HG03432 (cell line): Measurements from ENCODE around the gene CADM2.
"Not testable (repeated sequence)": the region's sequence is repeated elsewhere in the genome, so short reads cannot be mapped to it uniquely, and the experiment has no call there.

Experiments
- ATAC-seq: cut with Tn5 transposase; IDR thresholded peaks from one replicate; pipeline ENCODE4 v1.9.1; 2021; ENCODE audit warnings: mild to moderate bottlenecking, moderate library complexity; ENCODE audit not compliant: unreplicated experiment

The CADM2 gene

GRCh38 chr3:84958495-84959469, at the start of gene CADM2:
TSS of gene CADM2 (plus strand) at chr3:84958989.
- peak; percentile 99 for ATAC-seq

- ATAC-seq = not testable (repeated sequence)
Measured at GRCh38 chr3:84918592-84918991, 40.2 kb upstream of the CADM2 start.

GRCh38 chr3:84922682-84923081, 36.1 kb upstream of the CADM2 start:
- ATAC-seq = no peak

- ATAC-seq = no peak
Measured at GRCh38 chr3:84925571-84925970, 33.2 kb upstream of the CADM2 start.

- ATAC-seq = no peak
Measured at GRCh38 chr3:84943379-84943778, 15.4 kb upstream of the CADM2 start.

- ATAC-seq = no peak
Measured at GRCh38 chr3:84946240-84946639, 12.5 kb upstream of the CADM2 start.

GRCh38 chr3:84959470-84960271, 882 bp downstream of the CADM2 start:
- no peak for ATAC-seq

GRCh38 chr3:84960581-84960980, 1.8 kb downstream of the CADM2 start:
- no peak for ATAC-seq

GRCh38 chr3:84961011-84961410, 2.2 kb downstream of the CADM2 start:
- no peak for ATAC-seq

- no peak for ATAC-seq
Measured at GRCh38 chr3:84961521-84962255, 2.9 kb downstream of the CADM2 start.

GRCh38 chr3:84962415-84962814, 3.6 kb downstream of the CADM2 start:
- no peak for ATAC-seq

GRCh38 chr3:84963137-84963536, 4.3 kb downstream of the CADM2 start:
- no peak for ATAC-seq

- no peak for ATAC-seq
Measured at GRCh38 chr3:84965141-84965540, 6.4 kb downstream of the CADM2 start.

- no peak for ATAC-seq
Measured at GRCh38 chr3:84967767-84968581, 9.2 kb downstream of the CADM2 start.

GRCh38 chr3:84968701-84969235, 10.0 kb downstream of the CADM2 start:
- no peak for ATAC-seq

GRCh38 chr3:84974347-84974746, 15.6 kb downstream of the CADM2 start:
- ATAC-seq = no peak

- no peak for ATAC-seq
Measured at GRCh38 chr3:84977021-84977420, 18.2 kb downstream of the CADM2 start.

- ATAC-seq = no peak
Measured at GRCh38 chr3:84978843-84979242, 20.1 kb downstream of the CADM2 start.

- no peak for ATAC-seq
Measured at GRCh38 chr3:84980011-84980410, 21.2 kb downstream of the CADM2 start.

GRCh38 chr3:84980456-84980855, 21.7 kb downstream of the CADM2 start:
- no peak for ATAC-seq
